Measurements from ENCODE around the gene AHNAK.

The AHNAK gene

GRCh38 chr11:62431171-62431901 is 115.3 kb downstream of the AHNAK start:
- no peak for DNase-seq

- DNase-seq = no peak
Observed at GRCh38 chr11:62430425-62430824, 116.2 kb downstream of the AHNAK start.

GRCh38 chr11:62428871-62429560 is 117.6 kb downstream of the AHNAK start:
- no peak for DNase-seq

- peak; percentile 39 for DNase-seq
Observed at GRCh38 chr11:62427630-62428233, 118.9 kb downstream of the AHNAK start.

GRCh38 chr11:62423012-62423411 is 123.6 kb downstream of the AHNAK start:
- no peak for DNase-seq

GRCh38 chr11:62421996-62422395 is 124.6 kb downstream of the AHNAK start:
- no peak for DNase-seq

GRCh38 chr11:62420882-62421281 is 125.7 kb downstream of the AHNAK start:
- no peak for DNase-seq

- DNase-seq = no peak
Observed at GRCh38 chr11:62419943-62420342, 126.7 kb downstream of the AHNAK start.

- DNase-seq = no peak
Observed at GRCh38 chr11:62419314-62419929, 127.2 kb downstream of the AHNAK start.

GRCh38 chr11:62418733-62419132 is 127.9 kb downstream of the AHNAK start, which contains the start of gene SCGB1A1:
TSS of gene SCGB1A1 (plus strand) at chr11:62419033. CDS start at chr11:62419096, 63 bp downstream.
- DNase-seq = no peak

- DNase-seq = no peak
Observed at GRCh38 chr11:62418136-62418535, 128.5 kb downstream of the AHNAK start.

- DNase-seq = no peak
Observed at GRCh38 chr11:62416596-62416995, 130.0 kb downstream of the AHNAK start.

- DNase-seq = no peak
Observed at GRCh38 chr11:62413060-62413696, 133.4 kb downstream of the AHNAK start.

- no peak for DNase-seq
Observed at GRCh38 chr11:62411524-62411923, 135.1 kb downstream of the AHNAK start.

- no peak for DNase-seq
Observed at GRCh38 chr11:62410972-62411371, 135.6 kb downstream of the AHNAK start.

- no peak for DNase-seq
Observed at GRCh38 chr11:62409831-62410230, 136.8 kb downstream of the AHNAK start.

GRCh38 chr11:62406034-62406433 is 140.6 kb downstream of the AHNAK start:
- no peak for DNase-seq

GRCh38 chr11:62404901-62405300 is 141.7 kb downstream of the AHNAK start:
- DNase-seq = no peak

- no peak for DNase-seq
Observed at GRCh38 chr11:62404435-62404834, 142.2 kb downstream of the AHNAK start.

GRCh38 chr11:62402960-62403730 is 143.5 kb downstream of the AHNAK start:
- no peak for DNase-seq

- DNase-seq = peak; percentile 56
Observed at GRCh38 chr11:62402226-62402959, 144.2 kb downstream of the AHNAK start.

Data from stimulated activated CD4-positive, alpha-beta T cell treated with anti-CD3 and anti-CD28 coated beads, Interleukin-4, amount 100 ng/mL, for 24 hours (primary cell).